ENCODE measurements around the gene ST3GAL3.

Gene ST3GAL3

GRCh38 chr1:43821471-43821870 lies 114.1 kb downstream of the ST3GAL3 start:
- H3K27ac ChIP-seq (ENCODE audit: low read length) = no peak overlapping the region
- ATAC-seq (ENCODE audit: insufficient read depth, low read depth) = no peak
- H3K4me1 ChIP-seq (ENCODE audit: insufficient read depth, low read length) = no peaks in the 10 kb centered on the region

GRCh38 chr1:43822040-43822690 lies 114.8 kb downstream of the ST3GAL3 start:
- Histone ChIP-seq H3K79me2 (ENCODE audit: insufficient read depth, low read length) (no peaks in the 10 kb centered on the region), H4K20me1 (ENCODE audit: insufficient read depth, low read length) (no peaks in the 10 kb centered on the region), H3K9ac (ENCODE audit: low read depth, low read length) (no peak overlapping the region), H3K9me3 (ENCODE audit: insufficient read depth, low read length, severe bottlenecking) (peaks cover 10% of the 10 kb centered on the region), H3K4me3 (ENCODE audit: low read depth in 1 of 2, low read length in 2 of 2) (no peak overlapping the region), H3K4me1 (ENCODE audit: insufficient read depth, low read length) (no peaks in the 10 kb centered on the region), H3K27ac (ENCODE audit: low read length) (no peak overlapping the region), H3K36me3 (ENCODE audit: insufficient read depth, low read length) (peaks cover 22% of the 10 kb centered on the region), H2AFZ (ENCODE audit: low read depth, low read length) (no peak overlapping the region), H3K27me3 (ENCODE audit: insufficient read depth, low read length, poor library complexity) (no peaks in the 10 kb centered on the region), H3K4me2 (ENCODE audit: insufficient read depth, low read length) (no peak overlapping the region)
- ATAC-seq (ENCODE audit: insufficient read depth, low read depth) (no peak), DNase-seq (no peak)
- no peak for TF ChIP-seq EZH2 (IDR thresholded peaks at IDR 0.05; ENCODE audit: borderline replicate concordance, low read depth, low read length, severe bottlenecking)
- TF ChIP-seq, protein P1, sequence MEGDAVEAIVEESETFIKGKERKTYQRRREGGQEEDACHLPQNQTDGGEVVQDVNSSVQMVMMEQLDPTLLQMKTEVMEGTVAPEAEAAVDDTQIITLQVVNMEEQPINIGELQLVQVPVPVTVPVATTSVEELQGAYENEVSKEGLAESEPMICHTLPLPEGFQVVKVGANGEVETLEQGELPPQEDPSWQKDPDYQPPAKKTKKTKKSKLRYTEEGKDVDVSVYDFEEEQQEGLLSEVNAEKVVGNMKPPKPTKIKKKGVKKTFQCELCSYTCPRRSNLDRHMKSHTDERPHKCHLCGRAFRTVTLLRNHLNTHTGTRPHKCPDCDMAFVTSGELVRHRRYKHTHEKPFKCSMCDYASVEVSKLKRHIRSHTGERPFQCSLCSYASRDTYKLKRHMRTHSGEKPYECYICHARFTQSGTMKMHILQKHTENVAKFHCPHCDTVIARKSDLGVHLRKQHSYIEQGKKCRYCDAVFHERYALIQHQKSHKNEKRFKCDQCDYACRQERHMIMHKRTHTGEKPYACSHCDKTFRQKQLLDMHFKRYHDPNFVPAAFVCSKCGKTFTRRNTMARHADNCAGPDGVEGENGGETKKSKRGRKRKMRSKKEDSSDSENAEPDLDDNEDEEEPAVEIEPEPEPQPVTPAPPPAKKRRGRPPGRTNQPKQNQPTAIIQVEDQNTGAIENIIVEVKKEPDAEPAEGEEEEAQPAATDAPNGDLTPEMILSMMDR (IDR thresholded peaks at IDR 0.05; ENCODE audit: borderline replicate concordance, extremely low read depth, low read length, poor library complexity, severe bottlenecking) = no peak

More at GRCh38 chr1:43821471-43821870, 114.1 kb downstream of the ST3GAL3 start:
- Histone ChIP-seq H3K4me2 (ENCODE audit: insufficient read depth, low read length) (no peak overlapping the region), H2AFZ (ENCODE audit: low read depth, low read length) (no peak overlapping the region), H3K9ac (ENCODE audit: low read depth, low read length) (no peak overlapping the region), H3K36me3 (ENCODE audit: insufficient read depth, low read length) (peaks cover 24% of the 10 kb centered on the region), H4K20me1 (ENCODE audit: insufficient read depth, low read length) (no peaks in the 10 kb centered on the region), H3K27me3 (ENCODE audit: insufficient read depth, low read length, poor library complexity) (no peaks in the 10 kb centered on the region), H3K79me2 (ENCODE audit: insufficient read depth, low read length) (no peaks in the 10 kb centered on the region), H3K4me3 (ENCODE audit: low read depth in 1 of 2, low read length in 2 of 2) (no peak overlapping the region), H3K9me3 (ENCODE audit: insufficient read depth, low read length, severe bottlenecking) (peaks cover 10% of the 10 kb centered on the region)
- no peak for DNase-seq
- TF ChIP-seq, protein P1 (IDR thresholded peaks at IDR 0.05; ENCODE audit: borderline replicate concordance, extremely low read depth, low read length, poor library complexity, severe bottlenecking) = no peak
- no peak for TF ChIP-seq EZH2 (IDR thresholded peaks at IDR 0.05; ENCODE audit: borderline replicate concordance, low read depth, low read length, severe bottlenecking)

DNA sequence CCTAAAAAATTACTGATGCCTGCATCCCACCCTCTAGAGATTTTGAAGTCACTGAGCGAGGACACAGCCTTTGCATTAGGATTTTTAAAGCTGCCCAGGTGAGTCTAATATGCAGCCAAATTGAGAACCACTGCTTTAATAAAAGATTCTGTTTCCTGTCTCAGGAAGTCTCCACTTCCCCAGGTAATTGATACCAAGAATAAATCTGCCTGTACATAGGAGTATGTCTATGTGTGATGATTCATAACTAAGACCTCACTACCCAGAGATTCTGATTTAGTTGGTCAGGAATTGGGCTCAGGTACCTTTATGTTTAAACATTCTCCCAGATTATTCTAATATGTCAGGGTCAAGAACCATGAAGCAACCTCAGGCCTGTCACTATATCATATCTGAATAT lies 117.5 kb downstream of the ST3GAL3 start:
- peaks cover 6% of the 10 kb centered on the region; the same call in 1 of the 2 replicates for H3K36me3 ChIP-seq (ENCODE audit: insufficient read depth, low read length)
- no peaks in the 10 kb centered on the region for H3K79me2 ChIP-seq (ENCODE audit: insufficient read depth, low read length)
- no peak overlapping the region for H2AFZ ChIP-seq (ENCODE audit: low read depth, low read length)
- H3K27ac ChIP-seq (ENCODE audit: low read length) = no peak overlapping the region
- no peak overlapping the region for H3K9ac ChIP-seq (ENCODE audit: low read depth, low read length)
- no peaks in the 10 kb centered on the region for H3K9me3 ChIP-seq (ENCODE audit: insufficient read depth, low read length, severe bottlenecking)
- TF ChIP-seq, protein P1 (IDR thresholded peaks at IDR 0.05; ENCODE audit: borderline replicate concordance, extremely low read depth, low read length, poor library complexity, severe bottlenecking) = no peak
- no peak for TF ChIP-seq EZH2 (IDR thresholded peaks at IDR 0.05; ENCODE audit: borderline replicate concordance, low read depth, low read length, severe bottlenecking)
- H3K27me3 ChIP-seq (ENCODE audit: insufficient read depth, low read length, poor library complexity) = no peaks in the 10 kb centered on the region
- H4K20me1 ChIP-seq (ENCODE audit: insufficient read depth, low read length) = no peaks in the 10 kb centered on the region
- ATAC-seq (ENCODE audit: insufficient read depth, low read depth) = no peak
- no peak overlapping the region for H3K4me3 ChIP-seq (ENCODE audit: low read depth in 1 of 2, low read length in 2 of 2)
- no peaks in the 10 kb centered on the region for H3K4me1 ChIP-seq (ENCODE audit: insufficient read depth, low read length)
- DNase-seq = no peak
- H3K4me2 ChIP-seq (ENCODE audit: insufficient read depth, low read length) = no peak overlapping the region

Measured in DND-41 (cell line).